ENCODE measurements around the gene SNAI1. TPM values are rescaled to one million over a fixed set of nuclear protein-coding genes. Genes with fewer than 3 reads are reported as not detected.

Gene SNAI1
- total and polyA plus RNA-seq, 2 of the 4 experiments (the other 2 are of a cell fraction): 0.54 to 13.7 TPM

DNA sequence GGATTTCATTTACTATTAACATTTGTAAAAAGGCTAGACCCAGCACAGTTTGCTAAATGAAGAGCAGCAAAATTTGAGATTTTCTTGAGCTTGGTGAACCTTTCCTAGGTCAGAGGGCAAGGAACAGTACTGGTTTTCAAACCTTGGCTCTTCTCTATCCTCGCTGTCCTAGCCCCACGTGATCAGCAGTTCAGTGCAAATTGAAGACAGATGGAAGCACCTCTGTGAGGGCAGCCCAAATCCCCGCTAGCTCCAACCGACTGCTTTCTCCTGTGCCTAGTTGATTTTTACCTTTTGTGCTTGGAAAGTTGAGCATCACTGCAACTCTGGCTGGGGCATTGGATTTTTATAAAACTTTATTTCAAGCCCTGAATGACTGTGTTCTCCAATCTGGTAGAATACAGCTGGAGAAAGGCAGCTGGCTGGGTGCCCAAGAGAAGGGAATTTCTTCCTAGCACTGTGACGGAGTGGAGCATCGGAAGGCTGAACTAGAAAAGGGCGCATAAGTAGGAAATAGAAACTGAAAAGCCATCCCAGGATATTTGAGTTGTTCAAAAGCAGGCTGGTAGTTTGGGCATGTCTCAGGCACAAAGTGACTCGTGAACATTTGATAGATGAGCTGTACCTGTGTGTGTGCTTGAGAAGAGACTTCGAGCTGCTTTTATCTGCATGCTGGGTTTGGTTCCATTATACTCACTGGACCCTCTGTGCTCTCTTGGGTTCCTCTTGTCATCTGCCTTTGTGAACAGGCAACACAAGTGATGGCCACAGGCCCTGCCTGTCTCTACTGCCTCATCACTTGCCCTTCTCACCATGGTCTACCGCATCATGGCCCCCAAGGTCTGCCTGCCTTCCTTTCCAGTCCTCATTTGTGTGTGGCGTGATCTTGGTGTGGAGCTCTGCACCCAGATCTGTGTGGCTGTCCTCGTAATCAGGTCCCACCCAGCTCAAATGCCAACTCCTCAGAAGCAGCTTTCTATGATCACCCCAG lies 44.3 kb upstream of the SNAI1 start:
- ChIA-PET POLR2A (ENCODE audit: unreplicated experiment) (no interaction called here), CTCF (no interaction called here)
- Histone ChIP-seq H3K18ac (ENCODE audit: low read depth, low read length) (0 out of 2 replicates have a peak overlapping the region, but pooled peaks have one; percentile 7), H3K9me3 (ENCODE audit: control insufficient read depth, insufficient read depth, low read length) (no peaks in the 10 kb centered on the region), H3K27ac (ENCODE audit: insufficient read depth, low read length) (peak overlapping the region; percentile 37), H3K36me3 (ENCODE audit: control insufficient read depth, insufficient read depth, low read length) (peaks cover 20% of the 10 kb centered on the region), H2BK5ac (ENCODE audit: low read depth, low read length, poor library complexity, severe bottlenecking) (peak overlapping the region; percentile 31), H2BK15ac (ENCODE audit: low read depth, low read length) (peak overlapping the region; percentile 32; the same call in 1 of the 3 replicates), H3K4me2 (ENCODE audit: low read depth, low read length) (peak overlapping the region; percentile 93), H3K4me3 (ENCODE audit: insufficient read depth, low read depth, low read length) (peak overlapping the region; percentile 14), H4K91ac (ENCODE audit: insufficient read depth, low read depth, low read length) (peak overlapping the region; percentile 61), H3K9me1 (ENCODE audit: insufficient read depth, low read length) (peaks cover 23% of the 10 kb centered on the region), H3K56ac (ENCODE audit: extremely low read depth, insufficient read depth, low read length) (peak overlapping the region; percentile 41; the same call in 1 of the 2 replicates), H3K27me3 (ENCODE audit: control insufficient read depth, insufficient read depth, low read length) (no peaks in the 10 kb centered on the region), H3K9ac (ENCODE audit: low read depth, low read length) (peak overlapping the region; percentile 68; the same call in 1 of the 2 replicates), H3K14ac (replicated peaks; ENCODE audit: low read depth, low read length) (peak overlapping the region; percentile 80), H4K20me1 (ENCODE audit: insufficient read depth, low read length) (peaks cover 45% of the 10 kb centered on the region), H2AFZ (replicated peaks; ENCODE audit: low read length, poor library complexity) (no peak overlapping the region), H3K4me1 (ENCODE audit: control insufficient read depth, insufficient read depth, low read length) (peaks cover 13% of the 10 kb centered on the region), H2BK20ac (ENCODE audit: low read depth, low read length) (0 out of 2 replicates have a peak overlapping the region, but pooled peaks have one; percentile 16), H2BK120ac (ENCODE audit: low read depth, low read length) (no peak overlapping the region), H4K8ac (ENCODE audit: low read depth in 2 of 2, low read length in 2 of 2) (peak overlapping the region in 1 of 2 experiments; percentile 16; a peak in 1 of 4 replicates), H3K4ac (ENCODE audit: low read depth, low read length) (peak overlapping the region; percentile 44), H4K5ac (ENCODE audit: low read depth, low read length) (peak overlapping the region; percentile 17; the same call in 1 of the 2 replicates), H2AK9ac (replicated peaks; ENCODE audit: low read depth, low read length, poor library complexity) (peak overlapping the region; percentile 18), H2AK5ac (ENCODE audit: low read depth, low read length) (peak overlapping the region; percentile 76; the same call in 1 of the 2 replicates), H3K23ac (ENCODE audit: low read depth, low read length) (peak overlapping the region; percentile 88), H3K79me1 (ENCODE audit: low read depth in 1 of 2, low read length in 2 of 2) (peaks cover 4 to 60% of the 10 kb centered on the region in 2 experiments; a peak in 3 of 4 replicates)
- no TSS peak for BruUV-seq (replicated peaks)
- in situ Hi-C loops (cut with MboI; ENCODE audit: low sequenced_read_pairs) (no loop called here), dilution Hi-C loops (cut with HindIII; ENCODE audit: low sequenced_read_pairs, unreplicated experiment) (no loop called here), intact Hi-C loops (cut with micrococcal nuclease) (no loop called here)
- ATAC-seq (ENCODE audit: low read depth) (peak; percentile 25), DNase-seq (peak; percentile 82)
- TF ChIP-seq, protein P1, sequence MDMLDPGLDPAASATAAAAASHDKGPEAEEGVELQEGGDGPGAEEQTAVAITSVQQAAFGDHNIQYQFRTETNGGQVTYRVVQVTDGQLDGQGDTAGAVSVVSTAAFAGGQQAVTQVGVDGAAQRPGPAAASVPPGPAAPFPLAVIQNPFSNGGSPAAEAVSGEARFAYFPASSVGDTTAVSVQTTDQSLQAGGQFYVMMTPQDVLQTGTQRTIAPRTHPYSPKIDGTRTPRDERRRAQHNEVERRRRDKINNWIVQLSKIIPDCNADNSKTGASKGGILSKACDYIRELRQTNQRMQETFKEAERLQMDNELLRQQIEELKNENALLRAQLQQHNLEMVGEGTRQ (IDR thresholded peaks at IDR 0.05; ENCODE audit: low read depth, low read length): peak; percentile 61; the same call in 1 of the 2 replicates
- no peak for TF ChIP-seq RCOR1 (IDR thresholded peaks at IDR 0.05; ENCODE audit: insufficient replicate concordance, low read length)
- 65% methylated on average over 6 of the region's 12 CpGs; no CpG with 5 or more reads in 1 of the 2 experiments for WGBS, 2 experiments (ENCODE audit: extremely low coverage in 2 of 2, insufficient read length in 1 of 2)

All from IMR-90 (cell line).